Keratinocyte (primary cell): Measurements from ENCODE around the gene GLCE.

Experiments used
- EZH2 ChIP-seq: IDR thresholded peaks from one replicate; pipeline ENCODE4 v1.6.1; 2012; ENCODE audit warnings: inconsistent platforms, mild to moderate bottlenecking, low read length, moderate library complexity
- TF ChIP-seq, protein P1 (sequence below), 3 experiments: IDR thresholded peaks in 1 of 3; conservative IDR thresholded peaks in 1 of 3; optimal IDR thresholded peaks in 1 of 3; 2 replicates in 2 of 3; 3 replicates in 1 of 3; pipeline versions ENCODE3 to v1.5.1; 2011; ENCODE audit warnings: low read length in 3 of 3, mild to moderate bottlenecking in 3 of 3, moderate library complexity in 2 of 3, control low read depth in 1 of 3, inconsistent platforms in 1 of 3; ENCODE audit not compliant: insufficient read depth in 2 of 3; ENCODE audit errors: extremely low read depth in 1 of 3

GRCh38 chr15:69210574-69210973 lies 50.1 kb downstream of the GLCE start:
- TF ChIP-seq, protein P1, sequence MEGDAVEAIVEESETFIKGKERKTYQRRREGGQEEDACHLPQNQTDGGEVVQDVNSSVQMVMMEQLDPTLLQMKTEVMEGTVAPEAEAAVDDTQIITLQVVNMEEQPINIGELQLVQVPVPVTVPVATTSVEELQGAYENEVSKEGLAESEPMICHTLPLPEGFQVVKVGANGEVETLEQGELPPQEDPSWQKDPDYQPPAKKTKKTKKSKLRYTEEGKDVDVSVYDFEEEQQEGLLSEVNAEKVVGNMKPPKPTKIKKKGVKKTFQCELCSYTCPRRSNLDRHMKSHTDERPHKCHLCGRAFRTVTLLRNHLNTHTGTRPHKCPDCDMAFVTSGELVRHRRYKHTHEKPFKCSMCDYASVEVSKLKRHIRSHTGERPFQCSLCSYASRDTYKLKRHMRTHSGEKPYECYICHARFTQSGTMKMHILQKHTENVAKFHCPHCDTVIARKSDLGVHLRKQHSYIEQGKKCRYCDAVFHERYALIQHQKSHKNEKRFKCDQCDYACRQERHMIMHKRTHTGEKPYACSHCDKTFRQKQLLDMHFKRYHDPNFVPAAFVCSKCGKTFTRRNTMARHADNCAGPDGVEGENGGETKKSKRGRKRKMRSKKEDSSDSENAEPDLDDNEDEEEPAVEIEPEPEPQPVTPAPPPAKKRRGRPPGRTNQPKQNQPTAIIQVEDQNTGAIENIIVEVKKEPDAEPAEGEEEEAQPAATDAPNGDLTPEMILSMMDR (optimal IDR thresholded peaks at IDR 0.05 in 1 of 3, IDR thresholded peaks at IDR 0.05 in 1 of 3, conservative IDR thresholded peaks at IDR 0.05 in 1 of 3; ENCODE audit: extremely low read depth in 1 of 3, insufficient read depth in 2 of 3, low read length in 3 of 3): no peak
- no peak for TF ChIP-seq EZH2
